OCI-LY1 (cell line): Measurements from ENCODE around the gene LRRC4.

ENCODE experiments used
- EZH2 ChIP-seq: fragments of 200-600 bp; sonication (generic), shearing (Covaris generic); IDR thresholded peaks from 2 replicates; pipeline ENCODE4 v1.8.0; 2017; ENCODE audit warnings: borderline replicate concordance, mixed run types, mild to moderate bottlenecking, antibody characterized with exemption, low read length, moderate library complexity, mixed read lengths
- TF ChIP-seq, protein P1 (sequence below): fragments of 200-600 bp; sonication (generic), shearing (Covaris generic); IDR thresholded peaks from 2 replicates; pipeline ENCODE4 v1.5.1; 2017; ENCODE audit warnings: mild to moderate bottlenecking, antibody characterized with exemption, low read length, moderate library complexity, mixed read lengths

DNA sequence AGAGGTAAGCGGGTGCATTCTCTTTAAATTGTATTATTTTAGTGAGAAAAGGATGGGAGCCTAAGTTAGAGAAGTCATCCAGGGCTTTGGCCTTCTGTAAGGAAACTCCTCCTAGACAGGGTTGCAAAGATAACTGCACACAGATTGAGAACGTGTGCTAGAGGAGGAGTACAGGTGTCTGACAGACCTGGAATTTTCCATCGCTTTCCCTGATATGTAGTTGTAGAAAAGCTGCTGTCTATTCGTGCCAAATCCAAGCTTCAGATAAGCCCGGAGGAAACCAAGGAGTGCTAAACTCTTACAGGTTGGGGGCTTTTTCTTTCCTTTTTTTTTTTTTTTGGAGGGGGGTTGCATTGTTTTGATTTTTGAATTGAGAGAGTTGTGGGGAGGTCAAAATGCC, 23.1 kb downstream of the LRRC4 start:
- TF ChIP-seq, protein P1, sequence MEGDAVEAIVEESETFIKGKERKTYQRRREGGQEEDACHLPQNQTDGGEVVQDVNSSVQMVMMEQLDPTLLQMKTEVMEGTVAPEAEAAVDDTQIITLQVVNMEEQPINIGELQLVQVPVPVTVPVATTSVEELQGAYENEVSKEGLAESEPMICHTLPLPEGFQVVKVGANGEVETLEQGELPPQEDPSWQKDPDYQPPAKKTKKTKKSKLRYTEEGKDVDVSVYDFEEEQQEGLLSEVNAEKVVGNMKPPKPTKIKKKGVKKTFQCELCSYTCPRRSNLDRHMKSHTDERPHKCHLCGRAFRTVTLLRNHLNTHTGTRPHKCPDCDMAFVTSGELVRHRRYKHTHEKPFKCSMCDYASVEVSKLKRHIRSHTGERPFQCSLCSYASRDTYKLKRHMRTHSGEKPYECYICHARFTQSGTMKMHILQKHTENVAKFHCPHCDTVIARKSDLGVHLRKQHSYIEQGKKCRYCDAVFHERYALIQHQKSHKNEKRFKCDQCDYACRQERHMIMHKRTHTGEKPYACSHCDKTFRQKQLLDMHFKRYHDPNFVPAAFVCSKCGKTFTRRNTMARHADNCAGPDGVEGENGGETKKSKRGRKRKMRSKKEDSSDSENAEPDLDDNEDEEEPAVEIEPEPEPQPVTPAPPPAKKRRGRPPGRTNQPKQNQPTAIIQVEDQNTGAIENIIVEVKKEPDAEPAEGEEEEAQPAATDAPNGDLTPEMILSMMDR = no peak
- TF ChIP-seq EZH2 = no peak
